ENCODE results near the gene MCTP1. TPM values are rescaled to one million over a fixed set of nuclear protein-coding genes. Genes with fewer than 3 reads are reported as not detected.

Gene MCTP1
- total RNA-seq, 1 experiment from 2014 or later: 7.5 TPM

GRCh38 chr5:94908889-94909480 lies 375.9 kb downstream of the MCTP1 start:
- BruUV-seq (replicated peaks): no TSS peak
- Histone ChIP-seq H3K79me2 (ENCODE audit: low read length) (no peaks in the 10 kb centered on the region), H3F3A (ENCODE audit: low read length, unreplicated experiment) (no peaks in the 10 kb centered on the region), H3K4me2 (ENCODE audit: low read length) (no peak overlapping the region), H3K4me3 (ENCODE audit: low read length) (no peak overlapping the region), H3K9me2 (replicated peaks; ENCODE audit: low read length) (no peaks in the 10 kb centered on the region), H3K9ac (ENCODE audit: low read length) (no peak overlapping the region), H3K9me3 (ENCODE audit: low read length) (no peaks in the 10 kb centered on the region), H2AFZ (ENCODE audit: low read length) (no peak overlapping the region), H3K27ac (ENCODE audit: low read length) (no peak overlapping the region), H4K20me1 (ENCODE audit: low read length) (no peaks in the 10 kb centered on the region), H3K27me3 (ENCODE audit: low read length) (no peaks in the 10 kb centered on the region), H3K36me3 (ENCODE audit: low read depth, low read length) (no peaks in the 10 kb centered on the region), H3K4me1 (ENCODE audit: insufficient read depth, low read length) (no peaks in the 10 kb centered on the region)
- ChIA-PET POLR2A (ENCODE audit: unreplicated experiment) (no interaction called here), CTCF (no interaction called here)
- DNase-seq (peak; percentile 69), ATAC-seq (peak; percentile 51; the same call in 1 of the 2 replicates)
- intact Hi-C loops (cut with micrococcal nuclease): loop anchor here (1.0 to 2.0 kb wide), 2 partner anchors 18 to 79 kb away; no protein-coding TSS in a partner anchor
- TF ChIP-seq EZH2 (IDR thresholded peaks at IDR 0.05; ENCODE audit: low read length, unreplicated experiment): no peak
- TF ChIP-seq, protein P1, sequence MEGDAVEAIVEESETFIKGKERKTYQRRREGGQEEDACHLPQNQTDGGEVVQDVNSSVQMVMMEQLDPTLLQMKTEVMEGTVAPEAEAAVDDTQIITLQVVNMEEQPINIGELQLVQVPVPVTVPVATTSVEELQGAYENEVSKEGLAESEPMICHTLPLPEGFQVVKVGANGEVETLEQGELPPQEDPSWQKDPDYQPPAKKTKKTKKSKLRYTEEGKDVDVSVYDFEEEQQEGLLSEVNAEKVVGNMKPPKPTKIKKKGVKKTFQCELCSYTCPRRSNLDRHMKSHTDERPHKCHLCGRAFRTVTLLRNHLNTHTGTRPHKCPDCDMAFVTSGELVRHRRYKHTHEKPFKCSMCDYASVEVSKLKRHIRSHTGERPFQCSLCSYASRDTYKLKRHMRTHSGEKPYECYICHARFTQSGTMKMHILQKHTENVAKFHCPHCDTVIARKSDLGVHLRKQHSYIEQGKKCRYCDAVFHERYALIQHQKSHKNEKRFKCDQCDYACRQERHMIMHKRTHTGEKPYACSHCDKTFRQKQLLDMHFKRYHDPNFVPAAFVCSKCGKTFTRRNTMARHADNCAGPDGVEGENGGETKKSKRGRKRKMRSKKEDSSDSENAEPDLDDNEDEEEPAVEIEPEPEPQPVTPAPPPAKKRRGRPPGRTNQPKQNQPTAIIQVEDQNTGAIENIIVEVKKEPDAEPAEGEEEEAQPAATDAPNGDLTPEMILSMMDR (conservative IDR thresholded peaks at IDR 0.05; ENCODE audit: low read depth, low read length): peak; percentile 72

DNA sequence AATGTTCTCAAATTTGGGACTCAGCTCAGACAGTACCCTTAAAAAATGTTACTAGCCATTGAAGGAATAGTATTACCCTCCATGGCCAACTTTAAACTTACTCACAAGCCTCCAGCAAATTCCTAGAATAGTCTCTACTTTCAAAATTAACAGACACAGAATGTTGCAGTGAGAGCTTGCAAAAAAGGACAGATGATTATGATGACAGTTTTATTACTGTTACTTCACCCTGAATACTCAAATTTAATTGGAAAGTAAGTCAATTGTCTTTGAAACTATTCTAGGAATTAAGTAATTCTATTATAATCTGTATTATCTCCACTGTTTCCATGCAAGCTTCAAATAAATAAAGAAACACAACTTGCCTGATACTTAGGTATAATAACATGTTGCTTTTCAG lies 378.1 kb downstream of the MCTP1 start:
- BruUV-seq (replicated peaks): no TSS peak
- no peaks in the 10 kb centered on the region for H3K36me3 ChIP-seq (ENCODE audit: low read depth, low read length)
- H2AFZ ChIP-seq (ENCODE audit: low read length): no peak overlapping the region
- no peak for DNase-seq
- no peaks in the 10 kb centered on the region for H3K9me2 ChIP-seq (replicated peaks; ENCODE audit: low read length)
- no peak overlapping the region for H3K27ac ChIP-seq (ENCODE audit: low read length)
- no peak for TF ChIP-seq EZH2 (IDR thresholded peaks at IDR 0.05; ENCODE audit: low read length, unreplicated experiment)
- TF ChIP-seq, protein P1 (conservative IDR thresholded peaks at IDR 0.05; ENCODE audit: low read depth, low read length): no peak
- TF ChIP-seq EZH2phosphoT487 (IDR thresholded peaks at IDR 0.05; ENCODE audit: borderline replicate concordance, low read length): no peak
- H3K27me3 ChIP-seq (ENCODE audit: low read length): no peaks in the 10 kb centered on the region
- H3K9ac ChIP-seq (ENCODE audit: low read length): no peak overlapping the region
- no peaks in the 10 kb centered on the region for H3F3A ChIP-seq (ENCODE audit: low read length, unreplicated experiment)
- no peak overlapping the region for H3K4me2 ChIP-seq (ENCODE audit: low read length)
- no peaks in the 10 kb centered on the region for H3K4me1 ChIP-seq (ENCODE audit: insufficient read depth, low read length)
- no peak overlapping the region for H3K4me3 ChIP-seq (ENCODE audit: low read length)
- no peaks in the 10 kb centered on the region for H3K79me2 ChIP-seq (ENCODE audit: low read length)
- POLR2A ChIA-PET (ENCODE audit: unreplicated experiment): no interaction called here
- no peak for ATAC-seq
- CTCF ChIA-PET: no interaction called here
- no peaks in the 10 kb centered on the region for H3K9me3 ChIP-seq (ENCODE audit: low read length)
- H4K20me1 ChIP-seq (ENCODE audit: low read length): no peaks in the 10 kb centered on the region
- intact Hi-C loops (cut with micrococcal nuclease): no loop called here

GRCh38 chr5:94903726-94904125 lies 381.2 kb downstream of the MCTP1 start:
- Histone ChIP-seq H3K27ac (ENCODE audit: low read length) (no peak overlapping the region), H3K4me1 (ENCODE audit: insufficient read depth, low read length) (no peaks in the 10 kb centered on the region), H3K27me3 (ENCODE audit: low read length) (no peaks in the 10 kb centered on the region), H2AFZ (ENCODE audit: low read length) (no peak overlapping the region), H3K79me2 (ENCODE audit: low read length) (no peaks in the 10 kb centered on the region), H3K9ac (ENCODE audit: low read length) (no peak overlapping the region), H3K4me3 (ENCODE audit: low read length) (no peak overlapping the region), H3K9me3 (ENCODE audit: low read length) (no peaks in the 10 kb centered on the region), H3K4me2 (ENCODE audit: low read length) (no peak overlapping the region), H4K20me1 (ENCODE audit: low read length) (no peaks in the 10 kb centered on the region), H3F3A (ENCODE audit: low read length, unreplicated experiment) (no peaks in the 10 kb centered on the region), H3K9me2 (replicated peaks; ENCODE audit: low read length) (no peaks in the 10 kb centered on the region), H3K36me3 (ENCODE audit: low read depth, low read length) (no peaks in the 10 kb centered on the region)
- BruUV-seq (replicated peaks): no TSS peak
- ATAC-seq (no peak), DNase-seq (no peak)
- TF ChIP-seq, protein P1 (conservative IDR thresholded peaks at IDR 0.05; ENCODE audit: low read depth, low read length): no peak
- TF ChIP-seq EZH2phosphoT487 (IDR thresholded peaks at IDR 0.05; ENCODE audit: borderline replicate concordance, low read length): no peak
- no peak for TF ChIP-seq EZH2 (IDR thresholded peaks at IDR 0.05; ENCODE audit: low read length, unreplicated experiment)
- intact Hi-C loops (cut with micrococcal nuclease): no loop called here
- CTCF ChIA-PET: no interaction called here
- POLR2A ChIA-PET (ENCODE audit: unreplicated experiment): no interaction called here
